HG03378 (cell line): ENCODE data around the gene TSPAN17.

Experiments
- ATAC-seq: cut with Tn5 transposase; IDR thresholded peaks from one replicate; pipeline ENCODE4 v1.9.1; 2021; ENCODE audit warnings: mild to moderate bottlenecking, moderate library complexity; ENCODE audit not compliant: unreplicated experiment

Gene TSPAN17

DNA sequence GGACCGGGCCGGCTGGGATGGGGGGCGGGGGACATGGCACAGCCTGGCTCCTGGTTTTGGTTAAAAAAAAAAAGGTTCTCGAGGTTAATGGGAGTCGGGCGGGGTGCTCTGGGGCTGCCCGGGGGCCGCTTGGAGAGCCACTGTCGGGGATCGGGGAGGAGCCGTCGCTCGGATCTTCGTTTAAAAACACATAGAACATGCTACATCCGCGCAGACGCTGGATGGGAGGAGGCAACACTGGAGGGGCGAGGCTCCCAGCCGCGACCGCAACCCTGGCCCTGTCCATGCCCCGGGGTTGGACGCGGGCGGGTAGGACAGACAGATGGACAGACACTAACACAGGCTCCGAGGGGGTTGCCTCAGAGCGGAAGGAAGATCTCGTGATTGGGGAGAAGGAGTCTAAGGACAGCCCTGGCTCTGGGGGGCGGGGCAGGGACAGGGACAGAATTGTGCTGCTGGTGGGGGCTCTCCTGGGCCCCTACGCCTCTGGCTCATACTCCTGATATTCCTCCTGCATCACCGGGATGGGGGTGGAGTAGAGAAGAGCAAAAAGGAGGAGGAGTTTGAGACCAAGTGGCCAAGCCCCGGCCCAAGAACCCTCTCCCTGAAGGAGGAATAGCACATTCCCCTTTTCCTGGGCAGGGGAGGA, 26.8 kb upstream of the TSPAN17 start:
- no peak for ATAC-seq

DNA sequence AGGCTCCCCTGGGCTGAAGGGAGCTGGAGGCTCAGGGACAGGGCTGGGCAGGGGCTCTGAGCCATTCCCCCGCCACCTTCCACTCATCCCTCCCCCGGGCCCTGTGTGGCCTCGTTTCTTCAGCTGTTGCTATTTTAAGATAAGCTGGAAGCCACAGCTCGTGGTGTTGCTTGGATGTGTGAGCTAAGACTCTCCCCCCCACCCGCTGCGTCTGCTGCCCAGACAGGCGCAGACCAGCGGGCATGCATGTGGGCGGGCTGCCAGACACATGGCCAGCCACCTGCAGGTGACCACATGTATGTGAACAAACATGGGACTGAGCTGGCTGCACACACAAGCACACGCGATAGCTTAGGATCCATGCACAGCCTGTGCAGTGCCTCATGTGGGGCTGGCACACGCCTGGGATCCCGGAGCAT, 25.6 kb upstream of the TSPAN17 start:
- ATAC-seq = no peak

DNA sequence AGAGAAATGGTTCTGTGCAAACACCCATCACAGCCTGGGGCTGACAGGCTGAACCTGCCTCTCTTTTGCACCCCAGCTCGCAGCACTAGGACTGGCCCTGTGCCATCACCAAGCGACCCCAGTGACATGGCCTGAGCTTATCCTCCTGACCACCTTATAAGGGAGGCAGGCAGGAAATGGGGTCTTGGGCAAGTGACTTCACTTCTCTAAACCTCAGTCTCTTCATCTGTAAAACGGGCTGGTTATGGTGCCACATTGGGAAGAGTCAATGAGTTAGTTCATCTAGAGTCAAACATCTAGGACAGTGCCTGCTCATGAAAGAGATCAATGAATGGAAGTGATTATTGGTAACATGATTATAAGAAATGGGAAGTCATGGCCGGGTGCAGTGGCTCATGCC, 23.1 kb upstream of the TSPAN17 start:
- ATAC-seq = no peak

GRCh38 chr5:176624938-176625337, 22.3 kb upstream of the TSPAN17 start:
- ATAC-seq = no peak

DNA sequence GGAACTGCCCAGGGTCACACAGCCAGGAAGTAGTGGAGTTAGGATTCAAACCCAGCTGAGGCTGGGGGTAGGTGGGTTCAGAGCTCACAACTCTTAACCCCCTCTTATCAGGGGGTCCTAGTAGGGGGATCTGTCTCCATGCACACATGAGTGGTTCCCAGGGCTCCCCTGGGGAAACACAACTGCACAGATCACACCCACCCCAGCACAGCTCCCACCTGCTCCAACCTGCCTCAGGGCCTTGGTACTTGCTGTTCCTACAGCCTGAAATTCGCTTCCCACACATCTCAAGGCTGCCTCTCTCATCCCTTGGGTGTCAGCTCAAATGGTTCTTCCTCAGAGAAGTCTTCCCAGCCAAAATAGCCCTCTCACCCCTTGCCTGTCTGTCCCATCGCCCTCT, 21.8 kb upstream of the TSPAN17 start:
- ATAC-seq = no peak

- no peak for ATAC-seq
Observed at GRCh38 chr5:176625966-176626875, 21.1 kb upstream of the TSPAN17 start.

- ATAC-seq = no peak
Observed at GRCh38 chr5:176626876-176627236, 20.4 kb upstream of the TSPAN17 start.

DNA sequence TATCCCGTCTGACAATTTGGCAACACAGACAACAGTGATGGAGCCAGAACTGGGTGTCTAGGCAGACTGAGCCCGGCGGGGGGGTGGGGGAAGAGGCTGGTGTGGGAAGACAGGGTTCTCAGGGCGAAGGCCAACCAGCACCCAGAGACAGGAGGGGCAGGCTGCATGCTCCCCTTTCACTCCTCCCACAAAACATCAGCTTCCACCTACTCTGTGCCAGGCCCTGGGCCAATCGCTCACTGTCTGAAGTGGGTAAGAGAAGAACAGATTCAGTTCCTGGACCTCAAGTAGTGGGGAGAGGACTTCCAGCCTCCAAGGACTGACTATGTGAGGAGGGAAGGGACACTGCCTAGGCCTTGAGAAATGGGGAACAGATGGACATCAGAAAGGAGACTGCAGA, 19.7 kb upstream of the TSPAN17 start:
- no peak for ATAC-seq

DNA sequence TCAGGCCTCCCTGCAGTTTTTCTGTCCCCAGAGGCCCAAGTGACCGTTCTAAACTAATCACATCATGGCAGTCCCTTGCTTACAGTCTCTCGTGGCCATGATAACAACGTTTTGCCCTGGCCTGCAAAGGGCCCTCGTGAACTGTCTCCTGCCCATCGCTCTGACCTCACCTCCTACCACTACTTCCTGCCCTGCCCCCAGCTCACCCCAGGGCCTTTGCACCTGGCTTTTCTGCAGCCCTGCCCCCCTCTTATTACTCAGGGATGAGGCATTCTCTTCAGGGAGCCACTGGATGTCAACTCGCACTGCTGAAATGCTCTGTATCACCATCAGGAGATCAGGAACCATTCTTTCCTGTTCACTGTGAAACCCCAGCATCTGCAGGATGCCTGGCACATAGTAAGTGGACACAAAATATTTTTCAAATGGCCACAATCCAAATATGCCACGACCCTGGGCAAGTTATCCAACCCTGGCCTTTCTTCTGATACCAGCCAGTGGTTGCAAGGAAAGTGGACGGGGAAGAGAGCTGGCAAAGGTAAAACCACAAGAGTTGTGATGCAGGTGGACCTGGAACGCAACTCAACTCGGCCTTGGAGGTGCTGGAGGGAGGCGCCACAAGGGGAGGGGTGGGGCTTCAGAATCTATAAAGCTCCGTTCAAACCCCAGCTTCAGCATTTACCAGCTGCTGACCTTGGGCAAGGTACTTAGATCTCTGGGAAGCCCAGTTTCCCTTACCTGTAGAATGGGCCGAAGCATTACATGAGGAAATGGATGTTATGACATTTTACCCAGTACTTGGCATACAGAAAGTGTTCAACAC, 18.7 kb upstream of the TSPAN17 start:
- no peak for ATAC-seq

DNA sequence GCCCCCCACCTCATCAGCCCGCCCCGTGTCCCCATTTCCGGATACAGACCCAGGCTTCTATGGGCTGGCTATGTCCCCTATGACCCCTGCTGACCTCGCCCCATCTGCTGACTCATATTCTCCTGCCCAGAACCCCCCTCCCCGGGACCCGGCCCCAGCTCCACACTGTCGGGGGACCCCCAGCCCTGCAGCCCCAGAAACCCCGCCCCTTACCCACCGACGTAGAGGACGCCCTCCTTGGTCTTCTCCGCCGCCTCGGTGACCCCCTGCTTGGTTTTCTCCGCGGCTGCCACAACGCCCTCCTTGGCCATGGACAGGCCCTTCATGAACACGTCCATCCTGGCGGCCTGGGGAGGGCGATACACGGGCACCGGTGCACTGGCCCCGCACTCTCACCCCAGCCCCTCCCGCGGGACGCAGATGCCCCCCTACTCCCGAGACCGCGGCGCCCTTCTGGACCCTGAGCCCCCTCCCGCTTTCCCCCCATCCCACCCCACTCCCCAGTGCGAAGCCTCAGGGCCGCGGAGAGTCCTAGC, 17.9 kb upstream of the TSPAN17 start:
- ATAC-seq = no peak

- no peak for ATAC-seq
Observed at GRCh38 chr5:176629853-176630680, 17.2 kb upstream of the TSPAN17 start, which contains the start of the genes EIF4E1B and SNCB. Gene EIF4E1B (plus strand): TSS chr5:176630675. CDS start chr5:176642788, 12,113 bp downstream. Gene SNCB (minus strand): TSS chr5:176630534. CDS start chr5:176629654, 880 bp downstream.

DNA sequence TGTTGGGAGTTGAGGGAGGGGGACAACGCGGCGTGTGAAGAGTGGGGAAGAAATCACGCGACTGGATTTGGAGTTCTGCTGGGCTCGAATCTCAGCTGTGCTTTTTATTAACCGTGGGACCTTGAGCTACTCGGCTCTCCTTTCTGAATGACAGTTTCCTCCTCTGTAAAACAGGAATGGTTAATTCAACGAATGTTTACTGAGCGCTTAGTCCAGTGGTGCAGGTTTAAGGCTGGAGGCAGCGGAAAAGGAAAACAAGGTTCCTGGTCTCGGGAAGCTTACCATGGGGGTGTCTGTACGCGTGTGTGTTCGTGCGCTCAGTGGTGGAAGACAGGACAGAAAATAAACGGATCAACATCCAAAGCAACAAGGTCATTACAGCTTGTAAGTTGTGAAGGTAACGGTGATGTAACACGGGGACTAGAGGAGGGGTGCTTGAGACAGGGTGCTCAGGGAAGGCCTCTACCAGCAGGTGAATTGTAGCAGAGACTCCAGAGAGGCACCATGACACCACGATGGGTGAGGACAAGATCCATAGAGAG, 16.5 kb upstream of the TSPAN17 start:
- no peak for ATAC-seq

DNA sequence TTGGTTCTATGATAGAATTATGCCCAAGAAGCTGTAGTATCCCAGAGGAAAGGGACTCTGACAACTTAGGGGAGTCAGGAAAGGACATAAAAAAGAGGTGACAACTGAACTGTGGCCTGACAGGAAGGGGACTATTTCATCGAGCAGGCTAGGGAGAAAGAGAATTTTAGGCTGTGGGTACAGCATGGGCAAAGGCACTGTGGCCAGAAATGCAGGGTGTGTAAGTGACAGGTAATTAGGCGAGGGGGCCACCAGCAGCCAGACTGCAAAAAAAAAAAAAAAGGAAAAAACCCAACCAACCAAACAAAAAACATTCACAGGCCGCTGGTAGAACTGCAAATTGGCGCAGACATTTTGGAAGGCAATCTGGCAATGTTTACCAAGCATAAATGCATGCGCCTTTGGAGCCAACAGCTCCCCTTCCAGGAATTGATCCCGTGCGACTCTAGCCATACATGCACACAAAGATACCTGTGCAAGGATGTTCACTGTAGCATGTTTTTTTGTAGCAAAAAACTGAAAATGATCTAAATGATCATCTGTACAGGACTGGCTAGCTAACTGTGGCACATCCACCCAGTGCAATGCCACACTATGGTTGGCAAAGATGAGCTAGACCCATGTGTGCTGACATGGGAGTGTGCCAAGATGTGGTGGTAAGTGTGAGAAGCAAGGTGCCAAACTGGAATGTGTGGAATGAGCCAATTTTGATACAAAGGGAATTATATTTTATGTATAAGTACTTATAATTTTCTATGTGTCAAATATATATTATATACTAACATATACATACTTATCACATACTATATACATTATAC, 15.7 kb upstream of the TSPAN17 start:
- ATAC-seq = no peak

DNA sequence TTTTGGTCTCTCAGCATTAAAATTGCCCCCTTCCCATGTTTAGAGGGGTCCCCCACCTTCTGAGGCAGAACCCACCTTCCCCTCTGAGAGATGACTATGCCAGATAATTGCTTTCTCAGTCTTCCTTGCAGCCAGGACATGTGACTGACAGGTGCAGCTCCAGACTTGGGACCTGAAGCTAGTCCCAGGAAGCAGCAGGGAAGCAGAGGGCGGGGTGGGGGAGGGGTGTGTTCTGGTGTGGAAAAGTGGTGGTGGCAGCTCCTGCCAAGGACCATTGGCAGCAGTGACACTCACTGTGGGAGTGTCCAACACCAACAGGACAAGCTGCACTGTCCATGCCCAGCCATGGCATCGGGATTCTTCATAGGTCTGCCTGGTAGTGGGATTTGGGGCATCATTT, 14.5 kb upstream of the TSPAN17 start:
- no peak for ATAC-seq

- ATAC-seq = no peak
Observed at GRCh38 chr5:176633598-176633997, 13.7 kb upstream of the TSPAN17 start.

DNA sequence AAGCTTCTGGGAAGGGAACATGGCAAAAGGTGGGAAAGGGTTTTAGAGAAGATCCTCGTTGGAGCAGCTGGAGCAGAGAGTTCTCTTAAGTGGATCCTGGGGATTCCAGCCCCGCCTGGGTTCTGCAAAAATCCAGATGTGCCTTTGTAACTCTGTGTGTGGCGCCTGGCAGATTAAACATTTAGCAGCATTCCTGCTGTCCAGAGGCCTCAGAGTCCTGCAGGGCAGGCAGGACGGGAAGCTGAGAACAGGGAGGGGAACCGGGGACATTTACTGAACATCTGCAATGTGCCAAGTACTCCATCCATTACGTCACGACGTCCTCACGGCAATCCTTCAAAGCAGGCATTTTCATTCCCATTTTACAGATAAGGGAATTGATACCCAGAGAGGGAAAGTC, 10.9 kb upstream of the TSPAN17 start:
- no peak for ATAC-seq

- ATAC-seq = no peak
Observed at GRCh38 chr5:176637556-176637955, 9.7 kb upstream of the TSPAN17 start.

DNA sequence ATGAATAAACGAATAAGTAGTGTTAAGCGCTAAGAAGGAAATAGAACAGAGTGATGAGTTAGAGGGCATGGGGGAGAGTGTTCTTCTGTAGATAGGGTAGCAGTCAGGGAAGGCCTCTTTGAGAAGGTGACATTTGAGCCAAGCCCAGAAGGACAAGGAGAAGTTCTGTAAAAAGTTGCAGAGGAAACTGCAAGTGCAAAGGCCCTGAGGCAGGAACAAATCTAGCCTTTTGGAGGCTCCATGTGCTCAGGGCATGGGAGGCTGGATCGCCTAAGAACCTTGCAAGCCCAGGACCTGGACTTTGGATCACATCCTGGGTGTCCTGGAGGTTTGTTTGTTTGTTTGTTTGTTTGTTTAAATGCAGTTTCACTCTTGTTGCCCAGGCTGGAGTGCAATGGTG, 8.8 kb upstream of the TSPAN17 start:
- ATAC-seq = no peak

GRCh38 chr5:176639208-176639607, 8.1 kb upstream of the TSPAN17 start:
- ATAC-seq = no peak
